Measurements from ENCODE around the gene CEPT1. TPM values are rescaled to one million over a fixed set of nuclear protein-coding genes. Genes with fewer than 3 reads are reported as not detected.

CEPT1 gene
- total and polyA plus RNA-seq, 2 of the 13 experiments (the other 11 are each of a cell fraction or from before 2014, with no cell fraction given) = 35.7 to 48.2 TPM

GRCh38 chr1:111222308-111223125 is 82.5 kb downstream of the CEPT1 start (continued):
- TF ChIP-seq CENPBD1 (CRISPR knock-in tag; IDR thresholded peaks at IDR 0.05; ENCODE audit: borderline replicate concordance, low read depth) (no peak), BCLAF1 (IDR thresholded peaks at IDR 0.05) (no peak), MLXIP (CRISPR knock-in tag; IDR thresholded peaks at IDR 0.05; ENCODE audit: borderline replicate concordance) (no peak), MAZ (IDR thresholded peaks at IDR 0.05; ENCODE audit: borderline replicate concordance, low read depth, low read length) (no peak), MAZ (CRISPR knock-in tag; IDR thresholded peaks at IDR 0.05; ENCODE audit: low read depth) (0 out of 2 replicates have a peak, but pooled peaks have one; percentile 37), ZNF563 (CRISPR knock-in tag; IDR thresholded peaks at IDR 0.05) (no peak), HOXA3 (CRISPR knock-in tag; IDR thresholded peaks at IDR 0.05) (0 out of 2 replicates have a peak, but pooled peaks have one; percentile 9), HIVEP1 (CRISPR knock-in tag; IDR thresholded peaks at IDR 0.05) (no peak), FOXO1 (CRISPR knock-in tag; IDR thresholded peaks at IDR 0.05) (0 out of 2 replicates have a peak, but pooled peaks have one; percentile 15), SMAD3 (CRISPR knock-in tag; IDR thresholded peaks at IDR 0.05) (no peak), USF2 (IDR thresholded peaks at IDR 0.05; ENCODE audit: low read depth, low read length) (no peak), USF2 (CRISPR knock-in tag; IDR thresholded peaks at IDR 0.05; ENCODE audit: borderline replicate concordance) (no peak), MED8 (CRISPR knock-in tag; IDR thresholded peaks at IDR 0.05; ENCODE audit: insufficient replicate concordance) (no peak), PTBP1 (IDR thresholded peaks at IDR 0.05; ENCODE audit: low read depth, low read length, poor library complexity, severe bottlenecking) (no peak), POLR2G (IDR thresholded peaks at IDR 0.05; ENCODE audit: low read depth, low read length) (no peak), ZNF644 (CRISPR knock-in tag; IDR thresholded peaks at IDR 0.05; ENCODE audit: low read depth) (no peak), FOXM1 (CRISPR knock-in tag; IDR thresholded peaks at IDR 0.05) (no peak), POLR2AphosphoS2 (IDR thresholded peaks at IDR 0.05; ENCODE audit: low read depth, low read length) (no peak), ZBTB43 (CRISPR knock-in tag; conservative IDR thresholded peaks at IDR 0.05) (no peak)

All from HepG2 (cell line).